GM12891 (cell line): ENCODE results near the gene CEACAM20.

ENCODE experiments used
- POLR2A ChIP-seq: IDR thresholded peaks from 2 replicates; pipeline ENCODE4 v1.6.1; 2011; ENCODE audit warnings: low read depth, low read length, control low read depth
- POLR2AphosphoS5 ChIP-seq: IDR thresholded peaks from 2 replicates; pipeline ENCODE4 v1.6.1; 2011; ENCODE audit warnings: low read depth, low read length, control low read depth

GRCh38 chr19:44517146-44517545 lies 12.3 kb downstream of the CEACAM20 start:
- TF ChIP-seq POLR2AphosphoS5 (no peak), POLR2A (no peak)
